HPDE6-E6E7 (cell line): ENCODE measurements around the gene SEZ6L.

Experiments used
- DNase-seq: peaks from one replicate; pipeline ENCODE4 v3.0.0; 2011; ENCODE audit warnings: missing footprints; ENCODE audit errors: extremely low spot score

Gene SEZ6L

DNA sequence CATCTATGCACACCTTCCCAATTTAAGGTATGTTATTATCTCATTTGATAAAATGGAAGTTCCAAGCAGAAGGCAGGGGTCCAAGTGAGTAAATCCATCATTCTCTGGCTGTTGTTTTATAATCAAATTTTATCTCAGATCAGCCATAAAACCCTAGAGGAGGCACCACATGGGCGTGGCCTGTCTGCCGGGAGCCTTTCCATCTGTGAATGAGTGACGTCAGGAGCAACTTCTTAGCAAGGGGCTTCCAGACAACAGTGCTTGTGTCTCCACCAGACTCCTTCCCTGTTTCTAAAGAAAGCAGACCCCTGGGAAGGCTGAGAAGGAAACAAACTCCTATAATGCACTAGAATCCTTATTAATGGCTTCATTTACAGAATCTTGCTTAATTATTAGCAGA is 13.5 kb downstream of the SEZ6L start:
- no peak for DNase-seq

DNA sequence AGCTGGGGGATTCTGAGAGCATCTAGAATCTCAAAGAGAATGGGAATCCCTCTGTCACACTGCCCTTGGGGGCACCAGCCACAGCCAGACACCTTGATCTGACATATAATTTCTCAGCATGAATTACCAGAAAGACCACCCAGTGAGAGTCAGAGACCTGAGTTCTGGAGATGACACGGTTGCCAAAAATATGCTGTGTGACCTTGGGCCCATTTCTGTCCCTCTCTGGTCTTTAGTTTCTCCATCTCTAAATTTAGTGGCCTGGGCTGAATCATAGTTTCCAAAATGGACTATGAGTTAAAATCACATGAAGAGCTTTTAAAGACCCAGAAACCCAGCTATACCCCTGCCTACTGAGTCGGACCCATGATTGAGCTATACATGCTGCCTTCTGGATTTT is 15.9 kb downstream of the SEZ6L start:
- no peak for DNase-seq

- DNase-seq = no peak
These were observed 19.1 kb downstream of the SEZ6L start for GRCh38 chr22:26188341-26188740.

- no peak for DNase-seq
These were observed 25.1 kb downstream of the SEZ6L start for GRCh38 chr22:26194313-26194712.

- DNase-seq = no peak
These were observed 25.6 kb downstream of the SEZ6L start for GRCh38 chr22:26194877-26195276.

GRCh38 chr22:26196657-26197056 is 27.4 kb downstream of the SEZ6L start:
- no peak for DNase-seq

GRCh38 chr22:26197425-26197824 is 28.2 kb downstream of the SEZ6L start:
- DNase-seq = no peak

GRCh38 chr22:26199665-26200064 is 30.4 kb downstream of the SEZ6L start:
- no peak for DNase-seq

DNA sequence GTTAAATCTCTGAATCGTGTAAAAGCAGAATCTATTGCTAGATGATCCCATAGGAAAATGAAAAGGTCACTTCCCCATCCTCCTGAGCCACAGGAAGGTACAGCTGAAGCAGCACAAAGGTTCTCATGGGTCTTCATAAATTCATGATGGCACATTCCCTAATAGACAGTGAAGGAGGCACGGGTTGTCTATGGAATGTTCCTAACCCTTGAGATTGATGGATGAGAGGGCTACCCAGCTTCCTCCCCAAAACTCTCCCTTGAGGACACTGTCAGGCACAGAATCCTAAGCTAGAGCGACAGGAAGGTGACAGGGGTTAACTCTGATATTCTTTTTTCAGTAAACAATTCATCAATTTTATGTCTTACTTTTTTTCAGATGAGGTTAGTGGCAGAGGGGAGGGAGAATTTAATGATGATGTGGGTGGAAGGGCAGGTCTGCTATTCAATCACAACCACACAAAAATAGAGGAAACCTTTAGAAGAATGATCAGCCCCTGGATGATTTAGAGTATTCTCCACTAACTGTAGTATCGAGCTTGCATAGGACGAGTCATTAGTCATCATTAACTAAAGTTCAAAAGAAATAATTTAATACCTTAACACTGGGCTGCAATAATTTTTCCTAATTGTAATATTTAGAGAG is 33.1 kb downstream of the SEZ6L start:
- no peak for DNase-seq

- no peak for DNase-seq
These were observed 36.2 kb downstream of the SEZ6L start for GRCh38 chr22:26205494-26205893.

GRCh38 chr22:26210334-26210733 is 41.1 kb downstream of the SEZ6L start:
- DNase-seq = no peak

GRCh38 chr22:26213826-26214225 is 44.6 kb downstream of the SEZ6L start:
- DNase-seq = no peak

DNA sequence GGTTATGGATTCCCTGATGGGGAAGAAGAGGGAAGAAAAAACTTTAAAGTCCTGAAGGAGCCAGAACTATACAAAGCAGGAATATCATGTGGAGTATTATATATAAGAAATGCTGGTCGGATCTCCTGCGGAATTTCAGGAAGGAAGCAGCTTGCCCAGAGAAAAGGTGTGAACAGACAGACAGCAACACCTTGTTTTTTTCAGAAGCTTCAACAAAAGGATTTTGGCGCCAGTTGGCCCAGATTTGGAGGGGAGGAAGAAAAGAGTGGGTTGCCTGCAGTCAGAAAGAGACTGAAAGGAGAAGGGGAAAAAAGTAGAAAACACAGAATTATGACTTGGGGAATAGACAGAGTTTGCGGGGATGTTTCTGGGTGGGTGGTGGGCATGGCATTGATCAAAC is 45.2 kb downstream of the SEZ6L start:
- DNase-seq = no peak

DNA sequence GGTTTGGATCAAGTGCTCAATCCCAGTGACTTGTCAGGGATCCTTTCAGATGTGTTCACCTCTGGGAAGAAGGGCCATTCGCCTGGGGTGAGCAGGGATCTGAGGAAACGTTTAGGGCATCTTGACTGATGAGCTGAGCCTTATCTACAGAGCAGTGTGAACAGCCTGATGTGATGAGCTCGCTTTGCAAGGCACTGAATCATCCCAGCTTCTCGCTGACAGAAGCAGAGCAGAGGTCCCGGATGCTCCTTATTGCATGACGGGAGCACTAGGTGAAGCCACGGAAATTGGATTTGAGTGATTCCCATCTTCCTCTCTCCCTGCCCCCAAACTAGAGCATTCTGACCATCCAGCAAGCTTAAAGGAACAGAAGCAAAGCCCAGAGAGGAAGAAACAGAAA is 46.5 kb downstream of the SEZ6L start:
- DNase-seq = no peak

DNA sequence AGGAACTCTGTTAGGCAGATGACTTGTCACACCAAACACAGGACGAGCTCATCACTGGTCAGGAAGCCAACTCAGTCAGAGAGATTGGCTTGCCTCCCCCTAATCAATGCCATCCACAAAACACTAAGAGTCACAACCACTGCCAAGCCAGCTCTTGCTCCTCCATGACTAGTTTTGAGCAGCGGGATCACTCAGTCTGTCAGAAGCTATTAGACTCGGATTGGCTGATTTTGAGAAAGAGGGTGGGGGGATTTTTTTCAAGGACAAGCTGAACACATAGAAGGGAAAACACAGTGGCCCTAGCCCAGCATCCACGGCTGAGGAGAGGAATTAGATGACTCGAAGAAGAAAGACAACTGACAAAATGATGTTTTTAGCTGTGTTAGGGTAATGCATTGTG is 55.9 kb downstream of the SEZ6L start:
- no peak for DNase-seq

DNA sequence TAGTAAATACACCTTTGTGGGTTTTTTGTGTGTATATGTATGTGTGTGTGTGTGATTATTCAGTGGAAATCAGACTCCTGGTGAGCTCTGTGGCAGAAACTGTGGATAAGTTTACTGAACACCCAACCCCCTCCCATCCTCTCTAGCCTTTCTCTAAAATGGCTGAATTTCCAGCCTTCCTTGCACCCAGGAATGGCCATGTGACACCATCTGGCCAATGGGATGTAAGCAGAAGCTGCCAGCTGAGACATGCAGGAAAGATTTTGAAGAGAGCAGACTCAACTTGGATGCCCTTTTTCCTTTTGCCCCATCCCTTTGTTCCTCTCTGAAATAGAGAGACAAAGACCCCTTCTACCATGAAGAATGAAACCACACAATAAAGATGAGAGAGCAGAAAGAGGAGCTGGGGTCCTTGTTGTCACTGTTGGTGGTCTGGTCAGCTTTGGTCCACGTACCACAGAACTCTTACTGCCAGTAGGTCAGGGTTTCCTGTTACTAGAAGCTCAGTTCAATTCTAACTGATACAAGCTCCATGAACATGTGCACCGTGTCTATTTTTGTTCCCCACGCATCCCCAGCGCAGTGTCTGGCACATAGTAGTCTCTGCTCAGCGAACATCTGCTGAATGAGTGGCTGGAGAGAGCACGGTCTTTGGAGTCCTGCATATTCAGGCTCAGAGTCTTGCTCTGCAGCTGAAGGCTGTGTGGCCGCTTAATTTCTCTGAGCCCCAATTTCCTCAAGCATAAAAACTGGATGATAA is 57.5 kb downstream of the SEZ6L start:
- no peak for DNase-seq

- no peak for DNase-seq
These were observed 60.6 kb downstream of the SEZ6L start for GRCh38 chr22:26229910-26230309.

- no peak for DNase-seq
These were observed 65.0 kb downstream of the SEZ6L start for GRCh38 chr22:26234296-26234695.

GRCh38 chr22:26235792-26236487 is 66.7 kb downstream of the SEZ6L start:
- no peak for DNase-seq

DNA sequence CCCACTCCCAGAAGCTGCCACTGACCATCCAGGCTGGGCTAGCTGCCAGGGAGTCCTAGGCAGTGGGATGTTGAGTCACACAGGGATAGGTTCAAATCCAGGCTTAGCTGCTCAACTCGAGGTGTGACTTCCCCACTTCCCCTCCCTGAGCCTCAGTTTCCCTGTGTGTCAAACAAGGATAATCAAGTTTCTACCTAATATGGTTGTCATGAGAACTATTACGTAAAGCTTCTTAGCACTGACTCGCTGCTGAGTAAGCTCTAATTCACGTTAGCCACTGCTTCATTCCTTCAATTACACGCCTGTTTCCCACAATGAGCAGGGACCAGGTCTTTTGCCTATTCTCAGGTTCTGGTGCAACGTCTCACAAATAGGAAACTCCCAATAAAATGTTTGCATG is 67.7 kb downstream of the SEZ6L start:
- no peak for DNase-seq

- DNase-seq = no peak
These were observed 69.3 kb downstream of the SEZ6L start for GRCh38 chr22:26238596-26238995.

- no peak for DNase-seq
These were observed 70.3 kb downstream of the SEZ6L start for GRCh38 chr22:26239581-26239980.

GRCh38 chr22:26241361-26241760 is 72.1 kb downstream of the SEZ6L start:
- no peak for DNase-seq
